ENCODE measurements around the gene USP19. TPM values are rescaled to one million over a fixed set of nuclear protein-coding genes. Genes with fewer than 3 reads are reported as not detected.

USP19 gene
- total RNA-seq, 4 donors from 2014 or later: 21.5 to 66.6 (median 43.6) TPM

DNA sequence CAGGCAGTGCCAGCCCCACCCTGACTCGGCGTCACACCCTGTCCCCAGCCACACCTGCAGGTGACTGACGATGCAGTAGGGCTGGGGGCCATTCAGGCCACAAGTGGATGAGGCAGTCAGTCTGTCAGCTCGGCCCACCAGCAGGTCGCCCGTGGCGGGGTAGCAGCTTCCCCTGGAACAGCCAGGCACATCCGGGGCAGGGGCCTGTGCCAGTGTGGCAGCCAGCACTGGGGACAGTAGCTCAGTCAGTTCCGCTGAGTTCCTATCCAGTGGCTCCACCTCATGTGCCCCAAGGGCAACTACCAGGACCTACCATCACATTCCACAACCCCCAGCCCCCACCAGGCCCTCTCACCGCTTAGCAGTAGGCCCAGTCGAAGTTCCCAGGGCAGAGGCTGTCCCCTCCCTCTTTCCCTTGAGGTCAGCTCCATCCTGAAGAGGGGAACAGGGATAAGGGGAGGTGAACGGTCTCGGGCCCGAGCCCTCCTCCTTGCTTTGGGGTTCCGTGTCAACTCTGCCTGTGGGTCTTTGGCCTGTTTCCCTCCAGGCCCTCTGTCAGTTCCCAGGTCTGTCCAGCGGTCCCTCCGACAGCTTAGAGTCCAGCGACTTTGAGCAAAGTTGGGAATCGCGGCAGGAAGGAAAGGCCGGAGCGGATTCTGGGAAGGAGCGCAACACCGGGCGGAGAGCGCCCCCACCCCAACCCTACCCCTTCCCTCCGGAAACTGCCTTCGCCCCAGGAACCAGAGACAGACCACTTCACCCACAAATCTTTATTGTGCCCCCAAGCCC lies 12.0 kb upstream of the USP19 start, which contains the start of gene LAMB2:
Gene LAMB2, minus strand, starts transcription at position 614 of the 789 bp plus-strand sequence. Its CDS starts 183 bp downstream, at position 431.
- Histone ChIP-seq H3K9me3 (no peaks in the 10 kb centered on the region), H3K4me3 (peak within 1 kb of the TSS; percentile 57 to 75), H3K27me3 (no peaks in the 10 kb centered on the region), H3K27ac (peak within 1 kb of the TSS; percentile 90 to 96), H3K4me1 (peaks cover 0 to 12% of the 10 kb centered on the region in 2 donors), H3K36me3 (no peaks in the 10 kb centered on the region)
- DNase-seq: peak; percentile 80 to 82
- intact Hi-C loops (cut with DNase I; ENCODE audit: low total_unique reads): no loop called here
- peak in 1 of 2 donors; percentile 58 for TF ChIP-seq POLR2A (IDR thresholded peaks at IDR 0.05)
- peak in 3 of 4 experiments; percentile 12 to 27 (median 17) for TF ChIP-seq CTCF (IDR thresholded peaks at IDR 0.05)

DNA sequence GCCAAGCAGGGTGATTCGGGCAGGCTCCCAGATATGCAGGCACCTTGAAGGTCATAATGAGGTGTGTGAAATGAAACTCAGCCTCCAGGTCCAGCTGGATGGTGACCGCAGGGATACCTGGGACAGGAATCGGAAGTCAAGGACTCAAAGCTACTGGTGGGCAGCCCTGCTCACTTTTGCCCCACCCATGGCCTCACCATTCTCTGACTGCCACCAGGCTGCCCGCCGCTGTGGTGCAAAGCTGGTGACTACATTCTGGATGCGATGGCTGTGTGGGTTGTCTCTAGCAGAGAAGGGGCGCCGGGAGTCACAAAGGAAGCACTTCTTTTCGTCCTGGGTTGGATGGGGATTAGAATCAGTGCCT lies 11.4 kb upstream of the USP19 start:
- peaks cover 0 to 12% of the 10 kb centered on the region in 2 donors for H3K4me1 ChIP-seq

DNA sequence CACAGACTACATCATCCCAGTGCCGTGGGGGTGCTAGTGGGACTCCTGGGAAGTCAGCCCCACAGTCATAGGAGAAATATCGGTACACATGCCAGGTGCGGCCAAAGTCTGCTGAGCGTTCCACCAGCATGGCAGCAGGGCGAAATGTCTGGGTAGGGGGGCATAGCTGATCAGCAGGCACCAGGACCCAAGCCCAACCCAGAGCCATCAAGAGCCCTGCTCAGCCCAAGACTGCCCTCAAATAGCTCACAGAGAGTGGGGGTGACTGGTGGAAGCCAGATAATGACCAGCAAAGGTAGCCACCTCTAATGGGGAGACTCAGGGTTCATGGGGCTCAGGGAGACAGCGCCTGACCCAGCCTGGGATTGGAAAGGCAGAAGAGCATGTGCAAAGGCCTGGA lies 11.0 kb upstream of the USP19 start:
- intact Hi-C loops (cut with DNase I; ENCODE audit: low total_unique reads): no loop called here
- DNase-seq: no peak
- no peaks in the 10 kb centered on the region for H3K9me3 ChIP-seq
- peaks cover 0 to 12% of the 10 kb centered on the region in 2 donors for H3K4me1 ChIP-seq
- H3K36me3 ChIP-seq: no peaks in the 10 kb centered on the region
- TF ChIP-seq CTCF (IDR thresholded peaks at IDR 0.05): no peak
- TF ChIP-seq POLR2A (IDR thresholded peaks at IDR 0.05): no peak
- H3K27me3 ChIP-seq: no peaks in the 10 kb centered on the region
- H3K27ac ChIP-seq: peak overlapping the region; percentile 90 to 96
- H3K4me3 ChIP-seq: peak overlapping the region; percentile 57 to 75

More for the DNA sequence above, 11.4 kb upstream of the USP19 start:
- TF ChIP-seq CTCF (IDR thresholded peaks at IDR 0.05): no peak
- TF ChIP-seq POLR2A (IDR thresholded peaks at IDR 0.05): no peak
- Histone ChIP-seq H3K27ac (peak overlapping the region; percentile 90 to 96), H3K27me3 (no peaks in the 10 kb centered on the region), H3K36me3 (no peaks in the 10 kb centered on the region), H3K4me3 (peak overlapping the region; percentile 57 to 75), H3K9me3 (no peaks in the 10 kb centered on the region)
- DNase-seq: no peak
- intact Hi-C loops (cut with DNase I; ENCODE audit: low total_unique reads): no loop called here

GRCh38 chr3:49131040-49131439 lies 10.4 kb upstream of the USP19 start:
- Histone ChIP-seq H3K4me1 (peaks cover 0 to 12% of the 10 kb centered on the region in 2 donors), H3K4me3 (no peak overlapping the region), H3K36me3 (no peaks in the 10 kb centered on the region), H3K27ac (no peak overlapping the region), H3K27me3 (no peaks in the 10 kb centered on the region), H3K9me3 (no peaks in the 10 kb centered on the region)
- TF ChIP-seq CTCF (IDR thresholded peaks at IDR 0.05) (no peak), POLR2A (IDR thresholded peaks at IDR 0.05) (no peak)
- intact Hi-C loops (cut with DNase I; ENCODE audit: low total_unique reads): no loop called here
- DNase-seq: no peak

DNA sequence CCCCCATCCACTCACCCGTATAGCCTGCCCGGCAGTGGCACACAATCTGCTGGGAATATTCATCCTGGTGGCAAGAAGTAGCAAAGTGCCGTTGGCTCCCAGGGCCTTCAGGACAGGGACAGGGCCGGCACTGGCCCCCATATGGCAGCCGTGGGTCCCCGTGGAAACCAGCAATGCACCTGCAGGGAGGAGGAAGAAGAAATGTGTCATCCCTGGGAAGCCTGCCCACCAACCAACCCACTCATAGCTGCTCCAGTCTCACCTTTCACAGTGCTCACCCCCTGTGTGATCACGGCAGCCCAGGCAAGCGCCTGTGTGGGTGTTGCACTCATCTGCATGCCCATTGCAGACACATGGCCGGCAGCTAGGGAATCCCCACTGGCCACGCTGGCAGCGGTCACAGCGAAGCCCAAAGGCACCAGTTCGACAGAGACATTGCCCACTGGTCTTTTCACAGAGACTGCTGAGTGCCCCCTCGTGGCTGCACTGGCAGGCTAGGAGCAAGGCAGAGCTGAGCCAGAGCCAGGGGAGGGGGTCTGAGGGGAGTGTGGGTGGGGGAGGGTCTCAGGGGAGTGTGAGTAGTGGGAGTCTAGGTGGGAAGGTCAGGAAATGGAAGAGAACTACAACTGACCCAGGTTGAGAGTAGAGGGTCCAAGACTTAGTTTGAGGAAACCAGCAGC lies 4.5 kb upstream of the USP19 start:
- intact Hi-C loops (cut with DNase I; ENCODE audit: low total_unique reads): no loop called here
- Histone ChIP-seq H3K9me3 (no peaks in the 10 kb centered on the region), H3K4me1 (no peaks in the 10 kb centered on the region), H3K36me3 (no peaks in the 10 kb centered on the region), H3K4me3 (no peak overlapping the region), H3K27me3 (no peaks in the 10 kb centered on the region), H3K27ac (no peak overlapping the region)
- TF ChIP-seq CTCF (IDR thresholded peaks at IDR 0.05) (no peak), POLR2A (IDR thresholded peaks at IDR 0.05) (no peak)
- DNase-seq: no peak

Measured in uterus (tissue), 4 donors.